Lower leg skin (tissue), 4 donors: ENCODE data around the gene LRIG3. TPM values are rescaled to one million over a fixed set of nuclear protein-coding genes. Genes with fewer than 3 reads are reported as not detected.

Source experiments
- DNase-seq, 2 donors: peaks; one replicate each; pipeline ENCODE4 v3.0.0-alpha.2; 2019; ENCODE audit warnings: low spot score in 2 of 2
- H3K4me3 ChIP-seq: fragments of 200-600 bp; sonication (generic); 2 replicates; pipeline ENCODE4 v1.5.1; 2017; ENCODE audit warnings: mild to moderate bottlenecking, low read depth; ENCODE audit not compliant: poor library complexity, severe bottlenecking
- POLR2A ChIP-seq, 2 donors: fragments of 450-650 bp; IDR thresholded peaks; one replicate each; pipeline ENCODE4 v1.6.1; 2016 to 2017; ENCODE audit warnings: antibody characterized with exemption in 2 of 2, mild to moderate bottlenecking in 1 of 2, moderate library complexity in 1 of 2
- WGBS, 2 donors: methylation state at CpG; one replicate each; pipeline ENCODE4 v1.1.5; 2018; 5-methylcytosine and 5-hydroxymethylcytosine counted together
- intact Hi-C: fragments of 100-400 bp; cut with DNase I; formaldehyde crosslinking; loops from one replicate; pipeline ENCODE4 v1.15.0; 2023; ENCODE audit warnings: low total_unique reads
- total RNA-seq, 4 donors: library from RNA; depleted of rRNA; stranded (reverse); fragments of >200 nt; gene quantifications; one replicate each; pipeline ENCODE4 v1.1.0, GENCODE V29; 2016
- TF ChIP-seq, protein P1 (sequence below), 3 donors: fragments of 450-650 bp; IDR thresholded peaks; one replicate each; pipeline ENCODE4 v1.5.1; 2016; ENCODE audit warnings: antibody characterized with exemption in 3 of 3, mild to moderate bottlenecking in 3 of 3, moderate library complexity in 2 of 3

Gene LRIG3
- total RNA-seq, 4 donors from 2014 or later = 87.7 to 134 (median 117) TPM

- DNase-seq = no peak
- no peak overlapping the region for H3K4me3 ChIP-seq
- WGBS, 2 donors = 65 to 69% methylated on average over 4 of the region's 4 CpGs
- intact Hi-C loops = no loop called here
- TF ChIP-seq, protein P1, sequence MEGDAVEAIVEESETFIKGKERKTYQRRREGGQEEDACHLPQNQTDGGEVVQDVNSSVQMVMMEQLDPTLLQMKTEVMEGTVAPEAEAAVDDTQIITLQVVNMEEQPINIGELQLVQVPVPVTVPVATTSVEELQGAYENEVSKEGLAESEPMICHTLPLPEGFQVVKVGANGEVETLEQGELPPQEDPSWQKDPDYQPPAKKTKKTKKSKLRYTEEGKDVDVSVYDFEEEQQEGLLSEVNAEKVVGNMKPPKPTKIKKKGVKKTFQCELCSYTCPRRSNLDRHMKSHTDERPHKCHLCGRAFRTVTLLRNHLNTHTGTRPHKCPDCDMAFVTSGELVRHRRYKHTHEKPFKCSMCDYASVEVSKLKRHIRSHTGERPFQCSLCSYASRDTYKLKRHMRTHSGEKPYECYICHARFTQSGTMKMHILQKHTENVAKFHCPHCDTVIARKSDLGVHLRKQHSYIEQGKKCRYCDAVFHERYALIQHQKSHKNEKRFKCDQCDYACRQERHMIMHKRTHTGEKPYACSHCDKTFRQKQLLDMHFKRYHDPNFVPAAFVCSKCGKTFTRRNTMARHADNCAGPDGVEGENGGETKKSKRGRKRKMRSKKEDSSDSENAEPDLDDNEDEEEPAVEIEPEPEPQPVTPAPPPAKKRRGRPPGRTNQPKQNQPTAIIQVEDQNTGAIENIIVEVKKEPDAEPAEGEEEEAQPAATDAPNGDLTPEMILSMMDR (IDR thresholded peaks at IDR 0.05) = no peak
- no peak for TF ChIP-seq POLR2A (IDR thresholded peaks at IDR 0.05)
These were observed 6.8 kb upstream of the LRIG3 start for GRCh38 chr12:58927120-58927519.

DNA sequence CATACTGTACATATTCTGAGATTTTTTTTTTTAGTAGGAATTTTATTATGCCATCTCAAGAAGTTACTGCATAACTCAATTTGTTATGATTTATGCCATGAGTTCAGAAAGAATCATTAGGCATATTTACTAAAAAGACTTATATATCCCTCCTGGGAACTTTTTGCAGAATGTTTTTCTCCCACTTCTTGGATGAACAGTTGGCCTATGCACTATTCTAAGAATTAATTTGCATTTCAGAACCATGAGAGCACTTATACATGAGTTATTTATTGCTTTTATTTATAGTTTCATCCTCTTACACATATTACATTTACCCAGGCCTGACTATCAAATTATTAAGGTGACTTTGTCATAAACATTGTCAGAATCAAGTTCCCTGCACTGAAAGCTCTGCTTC lies 6.3 kb upstream of the LRIG3 start:
- DNase-seq = no peak
- no peak overlapping the region for H3K4me3 ChIP-seq
- TF ChIP-seq, protein P1 (IDR thresholded peaks at IDR 0.05) = no peak
- TF ChIP-seq POLR2A (IDR thresholded peaks at IDR 0.05) = no peak
- intact Hi-C loops = no loop called here

DNA sequence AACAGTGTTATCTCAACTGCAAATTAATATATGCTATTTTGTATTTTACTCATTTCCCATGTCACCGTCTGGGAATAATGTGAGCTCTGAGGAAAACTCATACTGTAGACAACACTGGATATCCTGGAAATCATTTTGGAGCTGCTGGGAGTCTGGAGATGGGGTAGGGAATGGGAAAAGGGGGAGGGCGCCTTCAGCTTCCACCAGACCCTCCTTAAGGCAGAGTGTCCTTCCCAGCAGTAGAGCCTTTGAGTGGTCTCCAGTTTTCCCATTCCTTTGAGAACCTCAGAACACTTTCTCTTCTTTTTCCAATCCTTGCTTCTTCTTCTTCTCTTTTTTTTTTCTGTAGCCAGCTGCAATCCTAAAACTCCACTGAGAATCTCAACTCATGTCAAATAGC lies 5.4 kb upstream of the LRIG3 start:
- intact Hi-C loops = no loop called here
- no peak for TF ChIP-seq POLR2A (IDR thresholded peaks at IDR 0.05)
- TF ChIP-seq, protein P1 (IDR thresholded peaks at IDR 0.05) = no peak
- H3K4me3 ChIP-seq = no peak overlapping the region
- no peak for DNase-seq
- 67 to 73% methylated on average over 2 of the region's 2 CpGs for whole genome bisulfite sequencing, 2 donors

- TF ChIP-seq, protein P1 (IDR thresholded peaks at IDR 0.05) = no peak
- TF ChIP-seq POLR2A (IDR thresholded peaks at IDR 0.05) = no peak
- H3K4me3 ChIP-seq = no peak overlapping the region
- no peak for DNase-seq
- intact Hi-C loops = no loop called here
- 27 to 38% methylated on average over 1 of the region's 1 CpG for WGBS, 2 donors
These were observed 4.9 kb upstream of the LRIG3 start for GRCh38 chr12:58925111-58925611.

GRCh38 chr12:58924652-58925051 lies 4.3 kb upstream of the LRIG3 start:
- 94% methylated on average over 1 of the region's 1 CpG for WGBS, 2 donors
- TF ChIP-seq, protein P1 (IDR thresholded peaks at IDR 0.05) = no peak
- TF ChIP-seq POLR2A (IDR thresholded peaks at IDR 0.05) = no peak
- H3K4me3 ChIP-seq = no peak overlapping the region
- intact Hi-C loops = no loop called here
- no peak for DNase-seq

GRCh38 chr12:58923781-58924180 lies 3.5 kb upstream of the LRIG3 start:
- TF ChIP-seq, protein P1 (IDR thresholded peaks at IDR 0.05) = no peak
- no peak for TF ChIP-seq POLR2A (IDR thresholded peaks at IDR 0.05)
- intact Hi-C loops = no loop called here
- 37 to 42% methylated on average over 4 of the region's 4 CpGs for WGBS, 2 donors

More at GRCh38 chr12:58923781-58924180, 3.5 kb upstream of the LRIG3 start:
- H3K4me3 ChIP-seq = no peak overlapping the region
- no peak for DNase-seq
